HepG2 (cell line): ENCODE data around the gene PPP2R2B. TPM values are rescaled to one million over a fixed set of nuclear protein-coding genes. Genes with fewer than 3 reads are reported as not detected.

Source experiments
- ATAC-seq: fragments of 200-7000 bp; cut with Tn5 transposase; 3 replicates; pipeline ENCODE4 v1.9.1; 2020; ENCODE audit warnings: mild to moderate bottlenecking, moderate library complexity
- BruUV-seq: library from RNA; stranded (reverse); fragments of 400-500 nt; replicated peaks from 2 replicates; lab custom pipeline; 2021; lab: Mats Ljungman, UMichigan
- CTCF ChIA-PET: fragments of 300-600 bp; formaldehyde crosslinking; extraction: SDS; loops from one replicate; lab custom pipeline; 2021; ENCODE audit warnings: low total read pairs, inconsistent platforms, low intra/inter-chr PET ratio; lab: Yijun Ruan, JAX
- POLR2A ChIA-PET: fragments of 350-600 bp; sonication (Branson Sonifier 250); formaldehyde crosslinking; loops from one replicate; lab custom pipeline; 2020; ENCODE audit warnings: antibody characterized with exemption, inconsistent platforms; lab: Yijun Ruan, JAX
- DNase-seq: peaks from one replicate; pipeline ENCODE4 v3.0.0-alpha.2; 2015; ENCODE audit warnings: low spot score
- FAIRE-seq: peaks from 3 replicates; lab custom pipeline; 2011; peaks lifted over from hg19 to GRCh38; lab: Jason Lieb, UNC
- H2AFZ ChIP-seq: one replicate; pipeline ENCODE4 v1.6.1; 2011; ENCODE audit warnings: low read length, inconsistent platforms
- H3K27ac ChIP-seq: fragments of 300-600 bp; 3 replicates; pipeline ENCODE4 v1.8.0; 2011; ENCODE audit warnings: mixed run types, mild to moderate bottlenecking, mixed read lengths, low read length, inconsistent platforms; ENCODE audit not compliant: insufficient read depth; ENCODE audit errors: extremely low read length
- H3K27me3 ChIP-seq, 2 experiments: fragments of 200-600 bp in 1 of 2; 2 replicates in 1 of 2; 3 replicates in 1 of 2; pipeline versions ENCODE4 v1.6.0 to v1.8.0; 2011; ENCODE audit warnings: low read length in 2 of 2, mild to moderate bottlenecking in 2 of 2, moderate library complexity in 2 of 2, inconsistent platforms in 1 of 2; ENCODE audit not compliant: insufficient read depth in 2 of 2, control insufficient read depth in 1 of 2
- H3K36me3 ChIP-seq, 2 experiments: fragments of 200-600 bp in 1 of 2; replicated peaks in 1 of 2; 2 replicates in 1 of 2; 3 replicates in 1 of 2; pipeline versions ENCODE4 v1.5.1 to v1.8.0; 2011; ENCODE audit warnings: low read length in 2 of 2, inconsistent platforms in 1 of 2; ENCODE audit not compliant: insufficient read depth in 2 of 2, control insufficient read depth in 1 of 2
- H3K4me1 ChIP-seq: 2 replicates; pipeline ENCODE4 v1.5.1; 2012; ENCODE audit warnings: low read length, inconsistent platforms; ENCODE audit not compliant: insufficient read depth
- H3K4me2 ChIP-seq: 2 replicates; pipeline ENCODE4 v1.6.0; 2011; ENCODE audit warnings: low read depth, low read length, inconsistent platforms
- H3K4me3 ChIP-seq, 3 experiments: fragments of 200-600 bp in 1 of 3; sonication (generic), shearing (Covaris generic) in 1 of 3; replicated peaks in 1 of 3; 2 replicates each; pipeline ENCODE4 v1.5.1; 2011 to 2016; ENCODE audit warnings: low read length in 3 of 3, inconsistent platforms in 2 of 3, low read depth in 2 of 3, mild to moderate bottlenecking in 2 of 3, control low read depth in 1 of 3, mixed read lengths in 1 of 3; ENCODE audit not compliant: insufficient read depth in 1 of 3
- H3K79me2 ChIP-seq: one replicate; pipeline ENCODE4 v1.6.1; 2011; ENCODE audit warnings: low read length, inconsistent platforms; ENCODE audit not compliant: insufficient read depth
- H3K9ac ChIP-seq: 2 replicates; pipeline ENCODE4 v1.6.0; 2011; ENCODE audit warnings: mild to moderate bottlenecking, low read depth, low read length, inconsistent platforms; ENCODE audit not compliant: insufficient read depth
- H3K9me3 ChIP-seq: 2 replicates; pipeline ENCODE4 v1.5.1; 2012; ENCODE audit warnings: mild to moderate bottlenecking, low read length
- H4K20me1 ChIP-seq: 2 replicates; pipeline ENCODE4 v1.6.0; 2011; ENCODE audit warnings: inconsistent platforms, mild to moderate bottlenecking, low read length, moderate library complexity; ENCODE audit not compliant: insufficient read depth
- PHF21A ChIP-seq: sonication (generic); formaldehyde crosslinking; IDR thresholded peaks from 2 replicates; pipeline ENCODE4 v1.5.0; 2020; ENCODE audit warnings: mild to moderate bottlenecking, missing genetic modification reagents
- PTBP1 ChIP-seq: fragments of 200-400 bp; formaldehyde crosslinking; IDR thresholded peaks from 2 replicates; pipeline ENCODE4 v1.6.1; 2018; ENCODE audit warnings: low read length, low read depth; ENCODE audit not compliant: poor library complexity, severe bottlenecking
- TARDBP ChIP-seq: sonication (generic); formaldehyde crosslinking; IDR thresholded peaks from 2 replicates; pipeline ENCODE4 v1.8.0; 2022; ENCODE audit warnings: mild to moderate bottlenecking, missing genetic modification reagents
- ZFP1 ChIP-seq: IDR thresholded peaks from 2 replicates; pipeline ENCODE4 v1.6.1; 2016
- ZFP36L2 ChIP-seq: sonication (generic); formaldehyde crosslinking; IDR thresholded peaks from 2 replicates; pipeline ENCODE4 v1.4.0; 2020; ENCODE audit warnings: missing genetic modification reagents
- ZNF10 ChIP-seq: sonication (generic); formaldehyde crosslinking; IDR thresholded peaks from 2 replicates; pipeline ENCODE4 v1.4.0; 2020; ENCODE audit warnings: mild to moderate bottlenecking, low read depth, missing genetic modification reagents, borderline replicate concordance
- ZNF672 ChIP-seq: sonication (generic); formaldehyde crosslinking; IDR thresholded peaks from 2 replicates; pipeline ENCODE4 v1.8.1; 2022; ENCODE audit warnings: missing genetic modification reagents
- ZNF766 ChIP-seq: sonication (generic); formaldehyde crosslinking; IDR thresholded peaks from 2 replicates; pipeline ENCODE4 v1.5.0; 2020; ENCODE audit warnings: missing genetic modification reagents, borderline replicate concordance
- ZNF792 ChIP-seq: IDR thresholded peaks from 2 replicates; pipeline ENCODE4 v1.6.1; 2016
- WGBS: methylation state at CpG from one replicate; pipeline ENCODE4 v1.1.6; 2017; ENCODE audit warnings: low lambda C conversion rate; 5-methylcytosine and 5-hydroxymethylcytosine counted together
- in situ Hi-C: cut with HindIII; loops from 2 replicates; pipeline ENCODE4 v1.10.0; 2017; ENCODE audit warnings: low pct_unique_long_range_greater_than_20kb; ENCODE audit not compliant: extremely low pct_ligation_motif_present
- intact Hi-C: fragments of 100-400 bp; cut with micrococcal nuclease; formaldehyde crosslinking; loops from one replicate; pipeline ENCODE4 v1.10.0; 2022; ENCODE audit not compliant: unreplicated experiment
- polyA plus RNA-seq, 8 experiments: library from polyadenylated mRNA; depleted of rRNA in 3 of 8; stranded (reverse) in 7 of 8; unstranded in 1 of 8; fragments of >200 nt; fragmentation: Illumina TruSeq in 4 of 8; extraction: Trizol in 4 of 8; gene quantifications; 2 replicates each; pipeline versions ENCODE4 v1.2.1 to v1.2.3, GENCODE V29; 2011 to 2016; ENCODE audit warnings: low read depth in 4 of 8, missing spikeins in 1 of 8, mixed read lengths in 1 of 8; ENCODE audit not compliant: insufficient read depth in 1 of 8
- total RNA-seq, 5 experiments: library from RNA; depleted of rRNA; stranded (reverse); fragments of >200 nt; fragmentation: Illumina TruSeq; extraction: Trizol; gene quantifications; 2 replicates each; pipeline ENCODE4 v1.2.3, GENCODE V29; 2016; ENCODE audit warnings: low read depth in 1 of 5
- TF ChIP-seq, protein P1 (sequence below): sonication (generic); formaldehyde crosslinking; IDR thresholded peaks from 2 replicates; pipeline ENCODE4 v1.8.0; 2022; ENCODE audit warnings: missing genetic modification reagents, low read depth, mild to moderate bottlenecking, borderline replicate concordance
- TF ChIP-seq, protein P2 (sequence below): sonication (generic); formaldehyde crosslinking; IDR thresholded peaks from 2 replicates; pipeline ENCODE4 v1.4.0; 2020; ENCODE audit warnings: mild to moderate bottlenecking, low read depth, missing genetic modification reagents
- TF ChIP-seq, protein P3 (sequence below): IDR thresholded peaks from 2 replicates; pipeline ENCODE4 v1.6.1; 2012; ENCODE audit warnings: low read length, improper control_type of control experiment
- TF ChIP-seq, protein P4 (sequence below): sonication (generic); formaldehyde crosslinking; conservative IDR thresholded peaks from 2 replicates; pipeline ENCODE4 v1.5.0; 2020; ENCODE audit warnings: missing genetic modification reagents

PPP2R2B gene
- total and polyA plus RNA-seq, 2 of the 13 experiments (the other 11 are each of a cell fraction or from before 2014, with no cell fraction given) = not detected

DNA sequence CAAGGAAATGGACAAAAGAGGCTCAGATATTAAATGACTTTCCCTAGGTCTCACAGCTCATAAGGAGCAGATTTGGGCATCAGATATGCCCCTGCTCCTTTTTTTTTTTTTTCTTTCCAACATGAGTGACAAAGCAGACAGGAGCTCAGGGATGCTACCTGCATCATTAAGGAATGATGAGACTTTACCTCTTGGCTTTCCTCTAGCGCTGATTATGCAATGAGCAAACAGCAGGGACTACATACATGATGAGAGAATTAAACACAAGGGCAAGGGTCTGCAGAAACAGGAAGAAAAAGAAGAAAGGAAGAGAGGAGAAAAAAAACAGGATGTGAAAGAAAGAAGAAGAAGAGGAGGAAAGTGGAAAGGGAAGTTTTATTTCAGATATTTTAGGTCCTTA, 179.9 kb downstream of the PPP2R2B start:
- H3K36me3 ChIP-seq = no peaks in the 10 kb centered on the region
- ATAC-seq (no peak), DNase-seq (no peak), FAIRE-seq (no peak)
- no peak overlapping the region for H3K27ac ChIP-seq
- H3K79me2 ChIP-seq = no peaks in the 10 kb centered on the region
- H3K4me3 ChIP-seq = no peak overlapping the region
- no peak overlapping the region for H2AFZ ChIP-seq
- H3K9ac ChIP-seq = no peak overlapping the region
- H3K4me2 ChIP-seq = no peak overlapping the region
- POLR2A ChIA-PET = no interaction called here
- H3K27me3 ChIP-seq = peaks cover 0 to 1% of the 10 kb centered on the region in 2 experiments; a peak in 1 of 5 replicates
- no TSS peak for BruUV-seq
- H4K20me1 ChIP-seq = no peaks in the 10 kb centered on the region
- H3K9me3 ChIP-seq = no peaks in the 10 kb centered on the region
- TF ChIP-seq, protein P1, sequence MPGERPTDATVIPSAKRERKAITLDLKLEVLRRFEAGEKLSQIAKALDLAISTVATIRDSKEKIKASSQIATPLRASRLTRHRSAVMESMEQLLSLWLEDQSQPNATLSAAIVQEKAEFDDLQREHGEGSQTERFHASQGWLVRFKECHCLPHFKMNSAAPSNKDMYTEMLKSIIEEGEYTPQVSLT (CRISPR knock-in tag) = no peak
- TF ChIP-seq ZFP1 (CRISPR knock-in tag) (no peak), ZNF672 (CRISPR knock-in tag) (no peak)
- TF ChIP-seq, protein P2, sequence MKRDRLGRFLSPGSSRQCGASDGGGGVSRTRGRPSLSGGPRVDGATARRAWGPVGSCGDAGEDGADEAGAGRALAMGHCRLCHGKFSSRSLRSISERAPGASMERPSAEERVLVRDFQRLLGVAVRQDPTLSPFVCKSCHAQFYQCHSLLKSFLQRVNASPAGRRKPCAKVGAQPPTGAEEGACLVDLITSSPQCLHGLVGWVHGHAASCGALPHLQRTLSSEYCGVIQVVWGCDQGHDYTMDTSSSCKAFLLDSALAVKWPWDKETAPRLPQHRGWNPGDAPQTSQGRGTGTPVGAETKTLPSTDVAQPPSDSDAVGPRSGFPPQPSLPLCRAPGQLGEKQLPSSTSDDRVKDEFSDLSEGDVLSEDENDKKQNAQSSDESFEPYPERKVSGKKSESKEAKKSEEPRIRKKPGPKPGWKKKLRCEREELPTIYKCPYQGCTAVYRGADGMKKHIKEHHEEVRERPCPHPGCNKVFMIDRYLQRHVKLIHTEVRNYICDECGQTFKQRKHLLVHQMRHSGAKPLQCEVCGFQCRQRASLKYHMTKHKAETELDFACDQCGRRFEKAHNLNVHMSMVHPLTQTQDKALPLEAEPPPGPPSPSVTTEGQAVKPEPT (CRISPR knock-in tag) = no peak
- intact Hi-C loops = no loop called here
- in situ Hi-C loops = no loop called here
- CTCF ChIA-PET = no interaction called here
- WGBS = 0% methylated on average over 1 of the region's 1 CpG
- H3K4me1 ChIP-seq = no peaks in the 10 kb centered on the region

DNA sequence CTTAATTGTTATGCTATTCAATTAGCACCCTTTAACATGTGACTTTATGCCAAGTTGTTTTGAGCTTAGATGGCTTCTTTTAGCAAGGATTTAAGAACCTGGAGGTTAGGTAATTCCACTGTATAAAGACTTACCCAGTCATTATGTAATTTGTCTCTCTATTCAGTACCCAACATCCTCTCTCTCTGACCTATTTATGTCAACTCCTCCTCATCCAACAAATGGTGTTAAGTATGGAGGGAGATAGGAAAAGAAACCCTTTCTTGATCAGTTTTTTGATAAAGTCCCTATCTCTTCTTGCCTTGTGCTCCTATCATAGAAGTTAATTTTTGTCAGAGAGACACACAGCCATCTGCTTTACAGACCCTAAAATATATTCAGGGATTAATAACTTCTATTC, 181.3 kb downstream of the PPP2R2B start:
- ChIA-PET CTCF (no interaction called here), POLR2A (no interaction called here)
- Histone ChIP-seq H3K27me3 (peaks cover 0 to 1% of the 10 kb centered on the region in 2 experiments; a peak in 1 of 5 replicates), H3K36me3 (no peaks in the 10 kb centered on the region), H2AFZ (no peak overlapping the region), H4K20me1 (no peaks in the 10 kb centered on the region), H3K79me2 (no peaks in the 10 kb centered on the region), H3K4me1 (no peaks in the 10 kb centered on the region), H3K9me3 (no peaks in the 10 kb centered on the region), H3K4me3 (no peak overlapping the region), H3K9ac (no peak overlapping the region), H3K27ac (no peak overlapping the region), H3K4me2 (no peak overlapping the region)
- DNase-seq (no peak), ATAC-seq (no peak), FAIRE-seq (no peak)
- BruUV-seq = no TSS peak
- intact Hi-C loops (no loop called here), in situ Hi-C loops (no loop called here)
- TF ChIP-seq ZNF792 (CRISPR knock-in tag) (no peak), PHF21A (no peak), PTBP1 (no peak), ZFP36L2 (CRISPR knock-in tag) (no peak), TARDBP (CRISPR knock-in tag) (no peak), ZNF766 (no peak), ZNF10 (CRISPR knock-in tag) (no peak)
- TF ChIP-seq, protein P3, sequence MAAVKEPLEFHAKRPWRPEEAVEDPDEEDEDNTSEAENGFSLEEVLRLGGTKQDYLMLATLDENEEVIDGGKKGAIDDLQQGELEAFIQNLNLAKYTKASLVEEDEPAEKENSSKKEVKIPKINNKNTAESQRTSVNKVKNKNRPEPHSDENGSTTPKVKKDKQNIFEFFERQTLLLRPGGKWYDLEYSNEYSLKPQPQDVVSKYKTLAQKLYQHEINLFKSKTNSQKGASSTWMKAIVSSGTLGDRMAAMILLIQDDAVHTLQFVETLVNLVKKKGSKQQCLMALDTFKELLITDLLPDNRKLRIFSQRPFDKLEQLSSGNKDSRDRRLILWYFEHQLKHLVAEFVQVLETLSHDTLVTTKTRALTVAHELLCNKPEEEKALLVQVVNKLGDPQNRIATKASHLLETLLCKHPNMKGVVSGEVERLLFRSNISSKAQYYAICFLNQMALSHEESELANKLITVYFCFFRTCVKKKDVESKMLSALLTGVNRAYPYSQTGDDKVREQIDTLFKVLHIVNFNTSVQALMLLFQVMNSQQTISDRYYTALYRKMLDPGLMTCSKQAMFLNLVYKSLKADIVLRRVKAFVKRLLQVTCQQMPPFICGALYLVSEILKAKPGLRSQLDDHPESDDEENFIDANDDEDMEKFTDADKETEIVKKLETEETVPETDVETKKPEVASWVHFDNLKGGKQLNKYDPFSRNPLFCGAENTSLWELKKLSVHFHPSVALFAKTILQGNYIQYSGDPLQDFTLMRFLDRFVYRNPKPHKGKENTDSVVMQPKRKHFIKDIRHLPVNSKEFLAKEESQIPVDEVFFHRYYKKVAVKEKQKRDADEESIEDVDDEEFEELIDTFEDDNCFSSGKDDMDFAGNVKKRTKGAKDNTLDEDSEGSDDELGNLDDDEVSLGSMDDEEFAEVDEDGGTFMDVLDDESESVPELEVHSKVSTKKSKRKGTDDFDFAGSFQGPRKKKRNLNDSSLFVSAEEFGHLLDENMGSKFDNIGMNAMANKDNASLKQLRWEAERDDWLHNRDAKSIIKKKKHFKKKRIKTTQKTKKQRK = no peak
- TF ChIP-seq, protein P4, sequence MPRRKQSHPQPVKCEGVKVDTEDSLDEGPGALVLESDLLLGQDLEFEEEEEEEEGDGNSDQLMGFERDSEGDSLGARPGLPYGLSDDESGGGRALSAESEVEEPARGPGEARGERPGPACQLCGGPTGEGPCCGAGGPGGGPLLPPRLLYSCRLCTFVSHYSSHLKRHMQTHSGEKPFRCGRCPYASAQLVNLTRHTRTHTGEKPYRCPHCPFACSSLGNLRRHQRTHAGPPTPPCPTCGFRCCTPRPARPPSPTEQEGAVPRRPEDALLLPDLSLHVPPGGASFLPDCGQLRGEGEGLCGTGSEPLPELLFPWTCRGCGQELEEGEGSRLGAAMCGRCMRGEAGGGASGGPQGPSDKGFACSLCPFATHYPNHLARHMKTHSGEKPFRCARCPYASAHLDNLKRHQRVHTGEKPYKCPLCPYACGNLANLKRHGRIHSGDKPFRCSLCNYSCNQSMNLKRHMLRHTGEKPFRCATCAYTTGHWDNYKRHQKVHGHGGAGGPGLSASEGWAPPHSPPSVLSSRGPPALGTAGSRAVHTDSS (CRISPR knock-in tag) = no peak
